Activated CD8-positive, alpha-beta memory T cell treated with anti-CD3 and anti-CD28 coated beads, Interleukin-2, amount 50 U/mL, for 24 hours (primary cell): ENCODE data around the gene DDOST.

Experiments used
- DNase-seq: peaks from one replicate; pipeline ENCODE4 v3.0.0-alpha.2; 2020; ENCODE audit errors: extremely low read depth

Gene DDOST

DNA sequence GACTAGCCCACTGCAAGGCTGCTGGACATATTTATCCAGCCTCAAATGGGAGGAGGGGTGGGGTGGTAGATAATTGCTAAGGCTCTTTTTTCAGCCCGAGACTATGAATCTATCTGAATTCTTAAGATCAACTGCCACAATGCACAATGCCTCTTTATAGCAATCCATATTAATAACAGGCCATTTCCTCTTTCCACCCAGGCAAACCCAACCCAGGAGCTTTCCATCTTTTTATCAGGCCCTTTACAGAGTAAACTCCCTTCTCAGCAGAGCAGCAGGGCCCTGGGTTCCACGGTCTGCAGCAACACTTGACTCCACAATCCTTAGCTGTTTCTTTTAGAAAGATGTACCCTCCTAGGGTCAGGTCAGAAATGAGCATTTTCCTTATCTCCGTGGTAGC, 806 bp downstream of the DDOST start:
- no peak for DNase-seq

DNA sequence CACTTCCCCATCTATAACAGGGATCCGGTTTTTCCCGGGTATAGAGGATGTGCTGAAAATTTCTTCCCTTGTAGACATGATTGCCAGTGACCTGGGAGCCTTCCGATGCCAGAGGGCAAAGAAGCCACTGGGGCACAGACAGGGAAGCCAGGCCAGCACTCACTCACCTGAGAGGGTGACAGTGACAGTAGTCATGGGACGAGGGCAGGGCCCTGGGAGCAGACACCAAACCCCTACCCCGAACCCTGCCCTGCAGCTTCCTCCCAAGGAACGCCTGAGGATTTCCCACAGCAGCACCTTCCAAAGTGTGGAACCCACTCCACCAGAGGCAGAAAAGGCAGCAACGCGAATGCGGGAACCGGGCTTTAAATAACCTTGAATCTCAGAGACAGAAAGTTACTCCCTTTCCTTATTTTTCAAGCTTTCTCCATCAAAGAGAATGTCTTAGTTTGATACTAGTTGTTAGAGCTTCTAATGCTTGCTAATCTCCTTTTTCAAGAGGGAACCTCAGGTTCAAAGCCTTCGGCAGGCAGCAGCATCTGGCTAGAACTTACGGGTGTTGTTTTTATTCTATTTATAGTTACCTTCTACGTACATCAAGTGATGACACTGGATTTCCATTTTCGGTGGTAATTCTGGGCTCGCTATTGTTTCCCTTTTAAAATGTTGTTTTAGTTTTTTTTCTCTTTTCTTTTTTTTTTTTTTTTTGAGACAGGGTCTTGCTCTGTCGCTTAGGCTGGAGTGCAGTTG, 2.8 kb downstream of the DDOST start:
- DNase-seq, result no peak

DNA sequence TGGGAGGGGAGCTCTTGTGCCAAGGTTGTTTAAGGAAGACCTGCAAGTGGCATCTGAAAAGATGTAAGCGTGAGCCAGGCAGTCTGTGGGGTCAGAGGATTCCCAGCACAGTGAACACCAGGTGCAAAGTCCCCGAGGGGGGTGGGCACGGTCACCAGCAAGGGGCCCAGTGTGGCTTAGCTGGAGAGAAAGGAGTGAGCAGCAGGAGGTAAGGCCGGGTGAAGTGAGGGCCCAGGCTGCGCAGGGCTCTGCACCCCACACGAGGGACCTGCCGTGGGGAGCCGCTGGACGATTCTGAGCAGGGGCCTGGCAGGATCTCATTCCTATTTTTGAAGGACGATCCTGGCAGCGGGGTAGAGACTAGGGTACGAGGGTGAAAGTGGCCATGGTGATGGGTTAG, 4.1 kb downstream of the DDOST start:
- no peak for DNase-seq

DNA sequence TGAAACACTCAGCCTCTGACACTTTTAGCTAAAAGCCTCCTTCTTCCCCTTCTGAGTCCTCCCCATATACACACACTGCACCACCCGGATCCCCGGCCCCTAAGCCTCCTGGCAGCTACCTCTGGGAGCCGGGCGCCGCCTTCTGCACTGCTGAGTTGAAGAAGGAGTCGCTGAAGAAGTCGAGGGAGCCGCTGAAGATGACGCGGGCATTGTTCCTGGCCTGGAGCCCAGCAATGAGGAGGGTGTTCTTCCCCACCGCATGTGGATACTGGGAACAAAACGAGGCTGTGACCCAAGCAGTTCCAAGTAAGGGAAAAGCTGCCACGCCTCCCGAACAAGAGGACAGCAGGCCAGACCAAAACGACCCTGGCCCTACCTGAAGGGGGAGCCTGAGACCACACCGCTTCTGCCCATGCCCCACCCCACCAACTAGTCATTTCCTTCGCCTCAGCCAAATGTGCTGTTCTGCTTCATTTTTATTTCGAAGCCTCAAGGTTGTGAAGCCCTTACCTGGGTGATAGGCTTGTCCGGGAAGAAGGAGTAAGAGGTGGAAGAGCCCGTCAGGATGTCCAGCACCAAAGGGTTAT, 7.0 kb downstream of the DDOST start:
- DNase-seq, result no peak

DNA sequence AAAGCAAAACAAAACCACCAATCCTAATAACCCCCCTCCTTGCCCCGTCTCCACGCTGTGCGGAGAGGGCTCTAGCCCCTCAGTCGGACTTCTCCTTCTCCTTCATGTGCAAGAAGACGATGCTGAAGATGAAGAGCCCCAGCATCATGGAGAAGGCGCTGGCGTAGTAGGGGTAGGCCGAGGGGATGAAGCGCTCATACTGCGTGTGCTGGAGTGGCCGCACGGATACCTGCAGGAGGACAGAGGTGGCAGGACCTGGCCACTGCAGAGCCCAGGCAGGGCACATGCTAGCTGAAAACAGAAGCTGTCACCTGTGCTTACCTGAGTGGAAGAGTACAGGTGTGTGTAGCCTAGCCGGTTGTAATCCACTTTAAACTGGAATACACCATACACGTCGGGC, 8.9 kb downstream of the DDOST start:
- DNase-seq, result no peak

DNA sequence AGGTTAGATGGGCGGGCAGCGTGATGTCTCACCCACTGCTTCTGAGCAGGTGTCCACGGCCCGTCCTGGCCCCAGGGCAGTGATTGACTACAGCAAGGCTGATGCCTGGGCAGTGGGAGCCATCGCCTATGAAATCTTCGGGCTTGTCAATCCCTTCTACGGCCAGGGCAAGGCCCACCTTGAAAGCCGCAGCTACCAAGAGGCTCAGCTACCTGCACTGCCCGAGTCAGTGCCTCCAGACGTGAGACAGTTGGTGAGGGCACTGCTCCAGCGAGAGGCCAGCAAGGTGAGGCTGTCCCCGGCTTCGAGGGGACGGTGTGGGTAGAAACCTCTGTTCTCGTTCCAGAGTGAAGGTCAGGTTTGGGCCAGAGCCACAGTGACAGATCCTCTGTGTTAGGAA, 12.2 kb downstream of the DDOST start:
- no peak for DNase-seq

DNA sequence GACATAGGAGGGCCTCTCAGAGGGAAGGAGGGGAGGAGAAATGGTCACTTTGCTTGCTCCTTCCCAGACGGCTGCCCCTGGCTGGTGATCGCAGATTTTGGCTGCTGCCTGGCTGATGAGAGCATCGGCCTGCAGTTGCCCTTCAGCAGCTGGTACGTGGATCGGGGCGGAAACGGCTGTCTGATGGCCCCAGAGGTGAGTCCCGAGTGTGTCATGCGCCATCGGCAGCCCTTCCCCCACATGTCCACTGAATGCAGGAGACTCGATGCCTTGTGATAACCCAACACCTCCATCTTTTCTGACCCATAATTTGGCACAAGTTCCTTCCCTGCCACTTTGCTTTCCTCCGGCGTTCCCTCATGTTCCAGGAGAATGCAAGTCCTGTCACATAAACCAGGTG, 12.7 kb downstream of the DDOST start:
- no peak for DNase-seq

DNA sequence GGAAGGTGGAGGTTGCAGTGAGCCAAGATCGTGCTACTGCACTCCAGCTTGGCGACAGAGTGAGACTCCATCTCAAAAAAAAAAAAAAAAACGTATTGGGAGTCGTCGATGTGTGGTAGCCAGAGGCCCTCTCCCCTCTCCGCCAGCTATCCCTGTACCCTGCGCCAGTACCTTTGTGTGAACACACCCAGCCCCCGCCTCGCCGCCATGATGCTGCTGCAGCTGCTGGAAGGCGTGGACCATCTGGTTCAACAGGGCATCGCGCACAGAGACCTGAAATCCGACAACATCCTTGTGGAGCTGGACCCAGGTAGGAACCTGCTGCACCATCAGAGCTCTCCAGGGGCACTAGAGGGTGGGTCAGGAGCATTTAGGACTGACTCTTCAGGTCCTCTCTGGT, 15.8 kb downstream of the DDOST start:
- no peak for DNase-seq

DNA sequence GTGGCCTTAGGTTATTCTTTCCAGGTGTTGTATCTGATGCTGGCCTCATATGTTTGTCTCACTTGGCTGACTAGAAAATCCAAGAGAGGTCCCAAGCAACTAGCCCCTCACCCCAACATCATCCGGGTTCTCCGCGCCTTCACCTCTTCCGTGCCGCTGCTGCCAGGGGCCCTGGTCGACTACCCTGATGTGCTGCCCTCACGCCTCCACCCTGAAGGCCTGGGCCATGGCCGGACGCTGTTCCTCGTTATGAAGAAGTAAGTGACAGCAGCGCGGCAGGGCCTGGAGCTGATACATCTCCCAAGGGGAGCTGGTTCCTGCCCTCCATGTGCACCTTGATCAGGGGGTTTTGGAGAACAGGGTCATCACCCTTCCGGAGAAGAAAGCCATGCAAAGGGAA, 16.8 kb downstream of the DDOST start:
- DNase-seq, result no peak

DNA sequence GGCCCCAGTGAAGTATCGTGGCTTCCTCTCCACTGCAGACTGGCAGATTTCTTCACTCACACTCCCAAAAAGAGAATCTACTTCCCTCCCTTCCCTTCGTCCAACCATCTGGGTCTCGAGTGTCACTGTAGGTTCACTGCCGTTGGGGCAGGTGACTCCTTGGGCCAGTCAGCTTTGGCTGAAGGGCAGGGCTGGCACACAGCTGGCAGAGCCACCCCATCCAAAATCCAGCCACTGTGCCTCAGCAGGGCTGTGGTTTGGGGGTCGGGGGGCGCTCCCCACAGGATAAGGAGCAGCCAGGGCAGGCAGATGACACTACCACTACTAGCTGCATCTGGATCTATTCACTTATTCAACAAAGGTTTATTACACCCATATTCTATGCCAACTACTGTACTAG, 18.1 kb downstream of the DDOST start:
- no peak for DNase-seq

DNA sequence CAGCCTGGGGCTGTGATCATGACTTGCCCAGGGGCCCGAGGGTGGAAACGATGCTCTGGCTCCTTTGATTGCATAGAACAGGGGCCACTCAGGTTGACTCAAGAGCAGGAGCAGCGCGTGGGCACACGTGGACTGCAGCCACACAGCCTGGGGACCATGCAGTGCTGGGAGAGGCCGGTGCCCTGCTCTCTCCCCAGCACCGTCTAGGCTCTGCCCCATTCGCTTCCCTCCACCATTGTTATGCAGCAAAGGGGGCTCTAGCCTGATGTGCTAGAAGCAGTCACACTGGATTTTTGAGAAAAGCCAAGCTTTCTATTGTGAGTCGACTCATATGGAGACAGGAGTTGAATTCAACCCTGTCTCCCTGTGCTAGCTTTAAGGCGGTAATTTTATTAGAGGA, 19.2 kb downstream of the DDOST start:
- DNase-seq, result no peak

DNA sequence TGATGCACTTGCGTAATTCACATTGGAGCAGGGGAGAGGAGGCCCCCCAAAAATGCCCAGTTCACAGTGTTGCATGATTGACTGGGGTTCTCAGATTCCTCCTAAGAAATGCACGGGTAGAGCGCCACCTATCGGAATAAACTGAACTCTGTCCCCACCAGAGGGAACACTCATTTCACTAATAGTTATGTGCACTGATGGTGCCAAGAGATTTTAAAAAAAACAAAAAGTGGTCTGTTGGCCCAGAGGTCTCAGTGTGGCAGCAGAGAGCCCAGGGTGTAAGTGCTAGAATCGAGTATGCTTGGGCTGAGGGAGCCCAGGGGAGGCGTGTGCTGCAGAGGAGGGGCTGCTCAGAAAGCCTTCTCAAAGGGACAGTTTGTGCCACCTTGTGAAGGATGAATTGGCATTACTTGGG, 21.0 kb downstream of the DDOST start:
- DNase-seq, result no peak

DNA sequence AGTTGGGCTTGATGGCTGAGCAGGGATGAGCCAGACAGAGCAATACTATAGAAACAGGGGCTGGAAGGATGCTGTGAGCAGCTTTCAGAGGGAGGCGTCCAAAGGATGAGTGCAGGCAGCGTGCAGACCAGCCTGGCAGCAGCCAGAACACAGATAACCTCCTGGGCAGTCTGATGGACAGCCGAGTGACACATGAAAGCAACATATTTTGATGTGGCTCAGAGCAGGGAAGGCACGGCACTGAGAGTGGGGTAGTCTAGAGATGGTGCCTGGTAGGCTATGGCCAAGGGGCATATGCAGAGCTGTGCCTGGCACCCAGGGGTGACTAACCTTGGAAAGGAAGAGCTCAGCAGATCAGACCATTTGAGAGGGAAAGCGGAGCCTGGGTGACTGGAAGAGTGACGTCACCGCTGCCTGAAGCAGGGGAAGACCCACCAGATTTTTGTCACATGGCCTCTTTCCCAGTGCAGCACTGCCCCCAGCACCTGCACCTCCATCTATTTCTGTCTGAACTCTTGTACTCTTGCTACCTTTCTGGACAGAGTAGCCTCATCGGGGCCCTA, 24.3 kb downstream of the DDOST start:
- DNase-seq, result no peak

DNA sequence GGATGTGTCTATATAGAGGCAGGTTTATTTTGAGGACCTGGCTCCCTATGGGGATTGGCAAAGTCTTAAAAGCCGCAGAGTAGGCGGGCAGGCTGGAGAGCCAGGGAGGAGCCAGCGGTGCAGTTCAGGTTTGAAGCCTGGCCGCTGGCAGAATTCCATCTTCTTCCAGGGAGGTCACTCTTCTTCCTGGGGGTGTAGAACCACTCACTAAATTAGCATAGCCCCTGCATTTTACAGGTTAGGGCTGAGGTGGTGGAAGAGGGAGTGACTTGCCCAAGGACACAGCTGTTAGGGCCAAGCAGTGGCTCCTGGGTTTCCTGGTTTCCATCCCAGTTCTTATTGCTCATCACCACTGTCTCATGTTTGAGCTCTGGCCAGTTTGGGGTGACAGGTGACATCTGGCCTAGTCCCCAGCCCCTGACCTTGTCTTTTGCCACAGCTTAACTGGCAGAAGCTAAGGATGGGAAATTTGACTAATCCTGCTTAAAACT, 26.5 kb downstream of the DDOST start:
- DNase-seq, result no peak

DNA sequence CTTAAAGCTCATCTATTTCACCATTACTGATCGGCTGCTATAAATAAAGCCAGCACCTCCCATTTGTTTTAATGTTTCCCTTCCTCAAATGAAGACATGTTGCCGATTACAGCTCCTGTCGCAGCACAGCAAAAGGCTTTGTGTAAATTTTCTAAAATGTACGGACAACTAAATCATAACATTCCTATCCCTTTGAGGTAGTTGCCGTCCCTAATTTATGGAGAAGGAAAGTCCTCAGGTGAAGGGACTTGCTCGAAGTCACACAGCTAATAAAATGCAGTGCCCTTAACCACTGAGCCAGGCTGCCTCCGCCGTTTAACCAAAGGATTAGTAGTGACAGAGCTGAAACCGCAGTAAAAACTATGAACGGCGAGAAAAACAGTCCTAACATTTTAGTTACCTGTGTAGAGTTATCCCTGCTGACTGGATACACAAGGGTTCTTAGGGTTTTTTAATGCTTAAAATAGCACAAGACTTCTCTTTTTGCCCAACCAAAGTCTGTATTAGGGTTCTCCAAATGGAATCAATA, 27.0 kb downstream of the DDOST start:
- no peak for DNase-seq

DNA sequence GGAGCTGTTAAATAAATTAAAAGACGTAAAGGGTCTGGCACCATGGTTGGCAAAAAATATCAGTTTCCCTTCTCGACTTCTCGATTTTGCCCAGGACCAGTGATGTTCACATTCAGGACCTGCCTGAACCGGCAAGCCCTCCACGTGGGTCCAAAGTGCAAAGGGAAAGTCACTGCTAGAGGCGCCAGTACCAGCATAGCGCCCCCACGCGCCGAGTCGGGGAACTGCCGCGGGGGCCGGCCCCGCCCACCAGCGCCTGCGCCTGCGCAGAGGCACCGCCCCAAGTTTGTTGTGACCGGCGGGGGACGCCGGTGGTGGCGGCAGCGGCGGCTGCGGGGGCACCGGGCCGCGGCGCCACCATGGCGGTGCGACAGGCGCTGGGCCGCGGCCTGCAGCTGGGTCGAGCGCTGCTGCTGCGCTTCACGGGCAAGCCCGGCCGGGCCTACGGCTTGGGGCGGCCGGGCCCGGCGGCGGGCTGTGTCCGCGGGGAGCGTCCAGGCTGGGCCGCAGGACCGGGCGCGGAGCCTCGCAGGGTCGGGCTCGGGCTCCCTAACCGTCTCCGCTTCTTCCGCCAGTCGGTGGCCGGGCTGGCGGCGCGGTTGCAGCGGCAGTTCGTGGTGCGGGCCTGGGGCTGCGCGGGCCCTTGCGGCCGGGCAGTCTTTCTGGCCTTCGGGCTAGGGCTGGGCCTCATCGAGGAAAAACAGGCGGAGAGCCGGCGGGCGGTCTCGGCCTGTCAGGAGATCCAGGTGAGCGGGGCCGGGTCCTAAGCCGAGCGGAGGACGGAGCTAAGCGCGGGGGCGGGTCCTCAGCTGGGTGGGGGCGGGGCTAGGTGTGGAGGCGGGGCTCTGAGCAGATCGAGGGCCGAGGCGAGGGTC, 27.7 kb downstream of the DDOST start, which contains the start of gene PINK1:
Gene PINK1, plus strand, starts transcription at position 269 of the 875 bp plus-strand sequence. Its CDS starts 91 bp downstream, at position 360.
- peak; percentile 49 for DNase-seq

DNA sequence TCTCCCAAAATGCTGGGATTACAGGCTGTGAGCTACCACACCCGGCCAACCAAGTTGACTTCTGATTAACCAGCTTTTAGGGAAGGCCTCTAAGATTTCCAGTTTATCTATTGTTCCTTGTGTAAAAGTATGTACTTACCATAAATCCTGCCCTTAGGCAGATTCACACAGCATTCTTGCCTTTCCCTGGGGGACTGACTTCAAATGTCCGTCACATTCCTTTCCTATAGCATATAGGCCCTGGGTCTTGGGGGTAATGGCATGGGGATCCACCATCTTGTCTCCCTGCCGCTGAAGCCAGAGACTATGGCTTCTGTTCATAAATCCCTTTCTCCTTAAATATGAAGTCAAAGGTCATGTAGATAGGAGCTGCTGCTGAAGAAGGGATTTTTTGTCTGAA, 28.8 kb downstream of the DDOST start:
- no peak for DNase-seq

DNA sequence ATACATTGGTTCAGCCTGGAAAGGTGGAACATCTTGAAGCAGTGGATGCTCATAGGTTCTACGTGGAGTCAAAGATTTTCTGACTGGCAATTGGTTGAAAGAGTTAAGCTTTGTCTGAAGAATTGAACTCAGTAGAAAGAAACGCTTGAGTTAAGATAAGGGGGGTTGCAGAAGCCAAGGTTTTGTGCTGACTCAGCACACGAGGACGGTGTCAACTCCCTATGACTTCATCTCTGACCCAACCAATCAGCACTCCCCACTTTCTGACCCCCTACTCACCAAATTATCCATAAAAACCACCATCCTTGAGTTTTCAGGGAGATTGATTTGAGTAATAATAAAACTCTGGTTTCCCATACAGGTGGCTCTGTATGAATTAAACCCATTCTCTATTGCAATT, 30.4 kb downstream of the DDOST start:
- DNase-seq, result no peak

DNA sequence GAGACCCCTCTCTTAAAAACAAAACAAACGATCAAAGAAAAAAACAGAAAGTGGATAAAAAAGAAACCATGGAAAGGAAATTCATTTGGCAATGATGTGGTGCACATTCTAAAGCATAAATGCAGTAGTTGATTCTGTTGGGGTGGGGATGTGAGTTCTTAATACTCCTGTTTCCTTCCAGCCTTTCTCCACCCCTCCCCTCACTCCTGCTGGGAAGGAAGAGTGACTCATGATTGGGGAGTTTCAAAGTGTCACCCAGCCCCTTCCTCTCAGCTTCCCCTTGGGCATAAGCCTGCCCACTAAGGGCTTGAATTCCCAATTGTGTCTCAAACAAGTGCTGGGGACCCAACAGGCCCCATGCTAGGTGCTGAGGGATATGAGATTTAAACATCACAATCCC, 34.6 kb downstream of the DDOST start:
- no peak for DNase-seq

DNA sequence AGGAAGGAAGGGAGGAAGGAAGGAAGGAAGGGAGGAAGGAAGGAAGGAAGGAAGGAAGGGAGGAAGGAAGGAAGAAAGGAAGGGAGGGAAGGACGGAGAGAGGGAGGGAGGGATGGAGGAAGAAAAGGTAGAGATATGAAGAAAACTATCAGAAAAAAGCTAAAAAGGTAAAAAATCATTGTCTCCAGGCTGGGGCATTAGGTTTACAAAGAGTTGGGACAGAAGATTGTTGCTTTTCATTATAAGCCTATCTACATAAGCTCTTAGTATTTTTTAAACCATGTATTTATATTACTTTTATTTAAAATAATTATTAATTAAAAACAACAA, 35.1 kb downstream of the DDOST start:
- no peak for DNase-seq

DNA sequence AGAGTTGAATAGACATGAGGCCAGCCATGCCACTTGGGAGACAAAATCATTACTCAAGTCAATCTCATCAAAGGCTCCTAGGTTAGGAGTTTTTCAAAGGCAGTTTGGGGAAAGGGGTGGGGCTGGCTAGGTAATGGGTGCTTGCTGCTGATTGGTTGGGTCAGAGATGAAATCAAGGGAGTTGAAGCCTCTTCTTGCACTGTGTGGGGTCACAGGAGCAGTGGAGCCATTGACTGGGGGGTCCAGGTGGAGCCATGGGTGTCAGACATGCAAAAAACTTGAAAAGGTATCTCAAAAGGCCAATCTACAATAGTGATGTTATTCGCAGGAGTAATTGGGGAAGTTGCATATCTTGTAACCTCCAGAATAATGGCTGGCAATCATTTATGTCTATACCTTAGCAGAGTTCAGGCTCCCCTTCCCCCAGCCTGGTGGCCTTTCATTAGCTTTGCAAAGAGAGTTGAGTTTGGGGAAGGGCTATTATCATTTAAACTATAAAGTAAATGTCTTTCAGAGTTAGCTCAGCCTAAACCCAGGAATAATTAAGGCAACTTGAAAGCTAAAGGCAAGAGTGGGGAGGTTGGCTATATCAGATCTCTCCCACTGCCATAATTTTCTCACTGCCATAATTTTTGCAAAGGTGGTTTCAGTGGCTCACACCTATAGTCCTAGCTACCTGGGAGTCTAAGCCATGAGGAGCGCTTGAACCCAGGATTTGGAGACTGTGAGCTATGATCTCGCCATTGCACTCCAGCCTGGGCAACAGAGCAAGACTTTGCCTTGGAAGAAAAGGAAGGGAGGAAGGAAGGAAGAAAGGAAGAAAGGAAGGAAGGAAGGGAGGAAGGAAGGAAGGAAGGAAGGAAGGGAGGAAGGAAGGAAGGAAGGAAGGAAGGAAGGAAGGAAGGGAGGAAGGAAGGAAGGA, 35.7 kb downstream of the DDOST start:
- no peak for DNase-seq
